B cell (primary cell): Measurements from ENCODE around the gene AMH. TPM values are rescaled to one million over a fixed set of nuclear protein-coding genes. Genes with fewer than 3 reads are reported as not detected.

Experiments
- ATAC-seq: fragments of 200-7000 bp; cut with Tn5 transposase; one replicate; pipeline ENCODE4 v1.10.0; 2021; ENCODE audit warnings: low read depth, mild to moderate bottlenecking, moderate number of reproducible peaks, moderate library complexity
- CTCF ChIA-PET: fragments of 350-600 bp; sonication (Branson Sonifier 250); formaldehyde crosslinking; loops from one replicate; lab custom pipeline; 2021; ENCODE audit warnings: antibody characterized with exemption, inconsistent platforms; lab: Charles Lee
- POLR2A ChIA-PET: fragments of 350-600 bp; sonication (Branson Sonifier 250); formaldehyde crosslinking; loops from one replicate; lab custom pipeline; 2021; ENCODE audit warnings: antibody characterized with exemption; lab: Charles Lee
- DNase-seq: peaks from one replicate; pipeline ENCODE4 v3.0.0; 2013
- H2AFZ ChIP-seq: 2 replicates; pipeline ENCODE4 v1.6.1; 2012; ENCODE audit warnings: mild to moderate bottlenecking, low read depth, low read length; ENCODE audit not compliant: insufficient read depth, poor library complexity, severe bottlenecking
- H3K27ac ChIP-seq, 2 donors: 1 replicate in 1 of 2; 2 replicates in 1 of 2; pipeline ENCODE4 v1.5.1; 2012 to 2013; ENCODE audit warnings: low read length in 2 of 2, mild to moderate bottlenecking in 2 of 2, moderate library complexity in 1 of 2
- H3K27me3 ChIP-seq, 4 experiments: fragments of 200-600 bp in 1 of 4; sonication (generic) in 1 of 4; replicated peaks in 1 of 4; 1 replicate in 2 of 4; 2 replicates in 2 of 4; pipeline versions ENCODE4 v1.6.1 to v1.7.0; 2013 to 2016; ENCODE audit warnings: low read length in 3 of 4, mild to moderate bottlenecking in 2 of 4, mixed read lengths in 1 of 4, moderate library complexity in 1 of 4; ENCODE audit not compliant: insufficient read depth in 4 of 4, control insufficient read depth in 3 of 4; ENCODE audit errors: control extremely low read depth in 1 of 4
- H3K36me3 ChIP-seq, 2 experiments: replicated peaks in 1 of 2; 1 replicate in 1 of 2; 2 replicates in 1 of 2; pipeline versions ENCODE4 v1.6.1 to v1.7.1; 2013; ENCODE audit warnings: low read length in 1 of 2; ENCODE audit not compliant: insufficient read depth in 2 of 2, control insufficient read depth in 1 of 2; ENCODE audit errors: control extremely low read depth in 1 of 2, extremely low read depth in 1 of 2
- H3K4me1 ChIP-seq, 2 donors: fragments of 200-600 bp in 1 of 2; sonication (generic) in 1 of 2; 1 replicate in 1 of 2; 2 replicates in 1 of 2; pipeline versions ENCODE4 v1.5.1 to v1.6.1; 2013 to 2017; ENCODE audit warnings: low read length in 2 of 2; ENCODE audit not compliant: control insufficient read depth in 2 of 2, insufficient read depth in 2 of 2
- H3K4me2 ChIP-seq: replicated peaks from 2 replicates; pipeline ENCODE3; 2012; ENCODE audit warnings: mild to moderate bottlenecking, low read depth, low read length; ENCODE audit not compliant: poor library complexity, severe bottlenecking
- H3K4me3 ChIP-seq, 5 experiments: fragments of 200-600 bp in 1 of 5; sonication (generic) in 1 of 5; 1 replicate in 3 of 5; 2 replicates in 2 of 5; pipeline versions ENCODE4 v1.5.1 to v1.7.0; 2011 to 2016; ENCODE audit warnings: low read length in 4 of 5, mild to moderate bottlenecking in 4 of 5, low read depth in 2 of 5, control low read depth in 1 of 5, moderate library complexity in 1 of 5; ENCODE audit not compliant: insufficient read depth in 1 of 5; ENCODE audit errors: control extremely low read depth in 1 of 5, extremely low read depth in 1 of 5
- H3K79me2 ChIP-seq: fragments of 200-600 bp; sonication (generic); one replicate; pipeline ENCODE4 v1.6.0; 2016; ENCODE audit warnings: low read length; ENCODE audit not compliant: control insufficient read depth, insufficient read depth
- H3K9ac ChIP-seq: fragments of 200-600 bp; sonication (generic); 2 replicates; pipeline ENCODE4 v1.6.1; 2017; ENCODE audit warnings: mild to moderate bottlenecking, low read length, moderate library complexity
- H3K9me3 ChIP-seq, 3 donors: one replicate each; pipeline versions ENCODE4 v1.6.1 to v1.7.1; 2013; ENCODE audit warnings: low read length in 2 of 3; ENCODE audit not compliant: control insufficient read depth in 2 of 3, insufficient read depth in 1 of 3; ENCODE audit errors: control extremely low read depth in 1 of 3
- H4K20me1 ChIP-seq: 2 replicates; pipeline ENCODE4 v1.6.0; 2012; ENCODE audit warnings: mild to moderate bottlenecking, low read length; ENCODE audit not compliant: insufficient read depth, control insufficient read depth, poor library complexity, severe bottlenecking
- H3K27ac Mint-ChIP-seq: one replicate; pipeline ENCODE4 v1.8.0; 2021; ENCODE audit warnings: mixed read lengths
- H3K27me3 Mint-ChIP-seq: one replicate; pipeline ENCODE4 v1.8.0; 2021; ENCODE audit warnings: mixed read lengths
- H3K4me1 Mint-ChIP-seq: one replicate; pipeline ENCODE4 v1.8.0; 2021; ENCODE audit warnings: mixed read lengths
- H3K4me3 Mint-ChIP-seq: one replicate; pipeline ENCODE4 v1.8.0; 2021; ENCODE audit warnings: mixed read lengths
- H3K9me3 Mint-ChIP-seq: one replicate; pipeline ENCODE4 v1.8.0; 2022; ENCODE audit warnings: mixed read lengths; ENCODE audit not compliant: insufficient read depth
- CTCF ChIP-seq: fragments of 200-600 bp; IDR thresholded peaks from one replicate; pipeline ENCODE4 v1.8.0; 2022; ENCODE audit warnings: antibody characterized with exemption, mild to moderate bottlenecking
- EZH2 ChIP-seq: IDR thresholded peaks from 2 replicates; pipeline ENCODE4 v1.6.1; 2012; ENCODE audit warnings: borderline replicate concordance, low read depth, mild to moderate bottlenecking, moderate library complexity, low read length; ENCODE audit not compliant: insufficient read depth, poor library complexity, severe bottlenecking
- WGBS: methylation state at CpG from one replicate; pipeline ENCODE4 v1.1.5; 2013; ENCODE audit warnings: missing lambda C conversion rate; ENCODE audit not compliant: insufficient coverage; 5-methylcytosine and 5-hydroxymethylcytosine counted together
- intact Hi-C: fragments of 100-400 bp; cut with micrococcal nuclease; formaldehyde crosslinking; loops from one replicate; pipeline ENCODE4 v1.10.0; 2022
- polyA plus RNA-seq: library from polyadenylated mRNA; depleted of rRNA; stranded (reverse); fragments of >200 nt; gene quantifications from 2 replicates; pipeline ENCODE4 v1.2.3, GENCODE V29; 2012
- total RNA-seq, 2 donors: library from RNA; stranded (reverse); fragments of 120-200 nt in 1 of 2; gene quantifications; 1 replicate in 1 of 2; 2 replicates in 1 of 2; pipeline versions ENCODE4 v1.2.3 to v1.2.4, GENCODE V29; 2013 to 2022

The AMH gene
- total and polyA plus RNA-seq, 2 donors (not counting 1 experiment from before 2014, with no cell fraction given): 1.5 to 4.5 TPM

GRCh38 chr19:2207008-2207407 lies 42.1 kb upstream of the AMH start:
- H3K9me3 ChIP-seq: no peaks in the 10 kb centered on the region
- POLR2A ChIA-PET: no interaction called here
- peaks cover 0 to 6% of the 10 kb centered on the region in 2 donors for H3K4me1 ChIP-seq
- Mint-ChIP-seq H3K27me3 (no peaks in the 10 kb centered on the region), H3K4me1 (peaks cover 5% of the 10 kb centered on the region), H3K4me3 (no peak overlapping the region), H3K9me3 (no peaks in the 10 kb centered on the region), H3K27ac (no peak overlapping the region)
- H3K79me2 ChIP-seq: peaks cover 56% of the 10 kb centered on the region
- H4K20me1 ChIP-seq: peaks cover 44% of the 10 kb centered on the region
- H3K4me2 ChIP-seq: no peak overlapping the region
- H3K27ac ChIP-seq: no peak overlapping the region
- WGBS: 95% methylated on average over 11 of the region's 15 CpGs
- DNase-seq: no peak
- H3K36me3 ChIP-seq: peaks cover 0 to 48% of the 10 kb centered on the region in 2 experiments
- H3K9ac ChIP-seq: no peak overlapping the region
- no peaks in the 10 kb centered on the region for H3K27me3 ChIP-seq
- no peak for TF ChIP-seq CTCF
- no peak for TF ChIP-seq EZH2
- no peak overlapping the region for H2AFZ ChIP-seq
- ATAC-seq: no peak
- H3K4me3 ChIP-seq: no peak overlapping the region
- CTCF ChIA-PET: interaction anchor here (1.8 to 2.6 kb wide), 2 partner anchors 9 to 51 kb away, joined by 5 to 8 read pairs; no protein-coding TSS in a partner anchor
- intact Hi-C loops: no loop called here

- Histone ChIP-seq H3K9ac (no peak overlapping the region), H2AFZ (no peak overlapping the region), H3K9me3 (no peaks in the 10 kb centered on the region), H3K4me1 (peaks cover 0 to 6% of the 10 kb centered on the region in 2 donors), H3K79me2 (peaks cover 60% of the 10 kb centered on the region), H3K27ac (no peak overlapping the region), H3K27me3 (no peaks in the 10 kb centered on the region), H3K4me3 (no peak overlapping the region), H3K36me3 (peaks cover 0 to 54% of the 10 kb centered on the region in 2 experiments), H4K20me1 (peaks cover 45% of the 10 kb centered on the region), H3K4me2 (no peak overlapping the region)
- Mint-ChIP-seq H3K27me3 (no peaks in the 10 kb centered on the region), H3K27ac (no peak overlapping the region), H3K9me3 (no peaks in the 10 kb centered on the region), H3K4me3 (no peak overlapping the region), H3K4me1 (peaks cover 5% of the 10 kb centered on the region)
- WGBS: 89% methylated on average over 34 of the region's 36 CpGs
- POLR2A ChIA-PET: interaction anchor here (0.6 kb wide), 1 partner anchor 225 kb away, joined by 10 read pairs; no protein-coding TSS in a partner anchor
- TF ChIP-seq CTCF: no peak
- TF ChIP-seq EZH2: no peak
- peak; percentile 55 for DNase-seq
- ATAC-seq: peak; percentile 78
- intact Hi-C loops: no loop called here
- CTCF ChIA-PET: interaction anchor here (0.9 to 2.6 kb wide), 8 partner anchors 8 to 81 kb away, joined by 3 to 8 read pairs (median 4); partner anchors contain the start of gene PLEKHJ1
Measured at GRCh38 chr19:2207991-2208860, 40.9 kb upstream of the AMH start.
